Muscle of arm (tissue), 12 donors: Measurements from ENCODE around the gene SYNE1. TPM values are rescaled to one million over a fixed set of nuclear protein-coding genes. Genes with fewer than 3 reads are reported as not detected.
A peak's percentile ranks its signal among the peaks of the same experiment; 100 is the strongest.
"Not testable (repeated sequence)": the region's sequence is repeated elsewhere in the genome, so short reads cannot be mapped to it uniquely, and the experiment has no call there.

Experiments used
- DNase-seq: peaks from one replicate; pipeline ENCODE4 v3.0.0-alpha.2; 2013
- polyA plus RNA-seq, 12 donors: library from polyadenylated mRNA; unstranded; fragments of 120-200 nt; gene quantifications; one replicate each; pipeline ENCODE4 v1.2.1, GENCODE V29; 2013; ENCODE audit not compliant: insufficient read length in 12 of 12

SYNE1 gene
- polyA plus RNA-seq, 12 donors, result 56.3 to 139 (median 100) TPM; not detected in 1

- no peak for DNase-seq
Observed at GRCh38 chr6:152571089-152571488, 66.1 kb downstream of the SYNE1 start.

DNA sequence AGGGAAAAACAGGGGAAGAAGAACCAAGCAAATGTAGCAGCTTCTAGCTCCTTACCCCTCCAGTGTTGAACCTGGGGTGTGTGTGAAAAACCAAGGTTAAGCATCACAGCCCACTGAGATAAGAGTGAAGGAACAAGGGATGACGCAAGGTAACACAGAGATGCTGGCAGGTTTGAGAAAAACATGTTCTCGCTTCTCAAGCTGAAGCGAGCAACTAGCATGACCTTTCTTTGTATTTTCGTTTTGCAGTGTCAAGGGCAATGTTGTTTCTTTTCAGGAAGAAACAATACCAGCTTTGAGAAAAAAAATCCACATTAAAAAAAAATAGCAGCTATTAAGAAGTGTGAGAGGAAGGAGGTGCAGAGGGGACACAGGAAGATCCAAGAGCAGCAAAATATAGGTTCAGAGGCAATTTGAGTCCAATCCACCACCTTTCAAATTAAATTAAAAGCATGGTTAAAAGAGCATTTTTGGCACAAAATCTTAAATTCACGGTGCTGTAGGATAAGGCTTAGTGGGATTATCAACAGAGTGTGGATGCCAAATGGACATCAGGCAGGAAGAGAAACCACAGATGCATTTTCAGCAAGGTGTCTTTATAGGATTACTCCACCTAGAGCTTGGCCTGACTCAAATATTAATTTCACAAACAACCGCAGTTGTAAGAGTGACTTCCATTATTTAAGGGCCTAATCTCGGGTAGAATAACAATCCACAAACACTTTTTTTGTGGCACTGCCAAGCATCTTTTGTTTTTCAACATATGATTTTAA lies 70.9 kb downstream of the SYNE1 start:
- DNase-seq, result no peak

DNA sequence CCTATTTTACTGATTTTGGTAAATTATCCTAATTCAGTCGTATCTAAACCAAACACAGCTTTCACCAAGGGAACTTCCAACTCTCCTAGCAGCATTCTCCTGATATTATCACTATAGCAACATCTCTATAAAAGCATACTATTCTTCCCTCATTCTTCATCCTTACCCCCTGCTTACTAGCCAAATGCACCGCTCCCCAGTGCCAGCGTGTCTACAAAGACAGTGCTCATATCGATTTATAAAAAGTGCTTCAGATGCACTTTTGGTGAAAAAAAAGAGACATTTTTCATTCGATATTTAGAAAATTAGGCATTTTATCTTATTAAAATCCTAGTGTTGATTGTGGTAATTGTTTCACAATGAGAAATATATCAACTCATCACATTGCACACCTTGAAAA lies 74.0 kb downstream of the SYNE1 start:
- DNase-seq, result no peak

GRCh38 chr6:152558798-152559197 lies 78.4 kb downstream of the SYNE1 start:
- DNase-seq, result not testable (repeated sequence)

DNA sequence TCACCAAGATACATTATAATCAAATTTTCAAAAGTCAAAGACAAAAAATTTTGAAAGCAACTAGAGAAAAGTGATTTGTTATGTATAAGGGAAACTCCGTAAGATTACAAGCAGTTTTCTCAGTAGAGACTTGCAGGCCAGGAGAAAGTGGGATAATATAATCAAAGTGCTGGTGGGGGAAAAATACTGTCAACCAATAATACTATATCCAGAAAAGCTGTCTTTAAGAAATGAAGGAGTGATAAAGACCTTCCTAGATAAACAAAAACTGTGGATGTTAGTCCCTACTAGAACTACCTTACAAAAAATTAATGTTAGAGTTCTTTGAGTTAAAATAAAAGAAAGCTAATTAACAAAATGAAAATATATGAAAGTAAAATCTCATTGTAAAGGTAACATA lies 79.7 kb downstream of the SYNE1 start:
- DNase-seq, result no peak

DNA sequence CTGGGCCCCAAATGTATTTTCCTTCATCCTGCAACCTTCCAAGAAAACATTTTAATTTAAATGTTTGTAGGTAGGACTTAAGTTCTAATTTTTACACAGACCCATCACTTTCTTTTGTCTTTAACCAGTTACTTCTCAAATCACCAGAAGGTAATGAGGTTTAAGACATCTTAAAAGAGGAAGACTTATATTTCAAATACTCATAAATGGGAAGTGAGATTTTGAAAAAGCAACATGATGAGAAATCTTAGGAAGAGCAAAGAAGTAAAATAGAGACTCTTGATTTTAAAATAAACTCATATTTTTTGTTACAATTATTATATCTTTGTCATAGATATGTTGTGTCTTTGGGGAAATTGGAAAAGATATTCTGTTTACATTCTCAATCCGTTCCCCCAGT lies 82.3 kb downstream of the SYNE1 start:
- no peak for DNase-seq

DNA sequence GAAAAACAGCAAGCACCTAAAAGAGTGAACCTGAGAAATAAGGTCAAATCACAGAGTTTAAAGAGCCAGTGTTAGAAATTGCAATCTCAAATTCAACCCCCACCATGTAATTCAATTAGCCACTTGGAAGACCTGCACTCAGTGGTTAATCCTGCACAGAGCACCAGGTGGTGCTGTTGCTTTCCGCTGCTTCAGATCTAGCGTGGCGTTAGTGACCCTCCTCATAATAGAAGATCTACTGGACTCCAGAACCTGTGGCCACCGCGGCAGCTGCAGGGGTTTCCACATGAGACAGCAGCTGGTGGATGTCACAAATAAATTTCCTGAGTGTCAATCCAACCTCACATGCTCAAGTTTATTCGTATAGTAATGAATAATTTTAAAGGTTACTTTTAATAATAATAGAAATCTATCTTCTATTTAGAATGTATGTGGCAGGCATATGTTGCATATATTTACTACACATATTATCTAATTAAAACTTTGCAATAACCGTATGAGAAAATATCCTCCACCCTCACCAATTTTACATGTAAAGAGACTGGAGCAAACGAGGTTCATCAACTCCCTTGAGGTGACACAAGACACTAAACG lies 84.4 kb downstream of the SYNE1 start:
- peak; percentile 60 for DNase-seq

DNA sequence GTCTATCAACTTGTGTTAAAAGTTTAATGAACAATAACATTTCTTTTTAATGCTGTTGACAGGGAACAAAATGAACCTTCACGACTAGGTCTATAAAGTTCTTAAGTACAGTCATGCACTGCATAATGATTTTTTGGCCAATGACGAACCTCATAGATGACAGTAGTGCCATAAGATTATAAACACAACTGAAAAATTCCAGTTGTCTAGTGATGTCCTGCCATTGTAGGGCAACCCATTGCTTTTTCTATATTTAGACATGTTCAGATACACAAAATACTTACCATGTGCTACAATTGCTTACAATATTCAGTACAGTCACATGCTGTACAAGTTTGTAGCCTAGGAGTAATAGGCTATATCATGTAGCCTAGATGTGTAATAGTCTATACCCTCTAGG lies 93.6 kb downstream of the SYNE1 start:
- DNase-seq, result no peak

DNA sequence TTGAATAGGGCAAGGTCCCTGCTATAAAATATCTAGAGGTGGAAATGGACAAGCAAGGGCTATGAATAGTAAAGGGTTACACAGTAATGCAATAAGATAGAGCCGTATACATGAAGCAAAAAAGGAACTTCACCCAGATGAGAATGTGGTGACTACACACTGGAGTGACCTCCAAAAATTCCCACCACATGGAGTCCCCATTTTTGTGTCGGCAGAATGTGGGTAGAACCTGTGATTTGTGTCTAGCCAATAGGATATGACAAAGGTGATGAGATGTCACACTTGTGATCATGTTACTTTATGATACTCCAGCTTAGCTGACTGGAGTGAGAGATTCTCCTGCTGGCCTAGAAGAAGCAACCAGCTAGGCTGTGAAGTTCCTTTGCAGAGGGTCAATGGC lies 96.8 kb downstream of the SYNE1 start:
- DNase-seq, result no peak

DNA sequence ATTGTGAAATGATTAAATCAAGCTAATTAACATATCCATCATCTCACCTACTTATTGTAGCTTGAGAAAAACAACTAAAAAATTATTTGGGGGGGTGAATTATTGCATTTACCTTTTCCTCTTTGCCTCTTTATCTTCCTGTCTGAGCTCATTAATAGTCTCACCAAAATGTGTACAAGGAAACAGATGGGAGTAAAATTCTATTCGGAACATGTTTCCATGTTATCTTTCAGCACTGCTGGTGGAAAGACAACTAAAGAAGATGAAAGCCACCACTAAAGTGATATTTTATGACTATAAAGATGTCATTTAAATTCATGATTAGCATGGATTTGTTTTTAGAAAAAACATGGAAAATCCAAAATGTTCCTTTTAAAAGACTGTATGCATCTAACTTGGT lies 102.6 kb downstream of the SYNE1 start:
- DNase-seq, result no peak

DNA sequence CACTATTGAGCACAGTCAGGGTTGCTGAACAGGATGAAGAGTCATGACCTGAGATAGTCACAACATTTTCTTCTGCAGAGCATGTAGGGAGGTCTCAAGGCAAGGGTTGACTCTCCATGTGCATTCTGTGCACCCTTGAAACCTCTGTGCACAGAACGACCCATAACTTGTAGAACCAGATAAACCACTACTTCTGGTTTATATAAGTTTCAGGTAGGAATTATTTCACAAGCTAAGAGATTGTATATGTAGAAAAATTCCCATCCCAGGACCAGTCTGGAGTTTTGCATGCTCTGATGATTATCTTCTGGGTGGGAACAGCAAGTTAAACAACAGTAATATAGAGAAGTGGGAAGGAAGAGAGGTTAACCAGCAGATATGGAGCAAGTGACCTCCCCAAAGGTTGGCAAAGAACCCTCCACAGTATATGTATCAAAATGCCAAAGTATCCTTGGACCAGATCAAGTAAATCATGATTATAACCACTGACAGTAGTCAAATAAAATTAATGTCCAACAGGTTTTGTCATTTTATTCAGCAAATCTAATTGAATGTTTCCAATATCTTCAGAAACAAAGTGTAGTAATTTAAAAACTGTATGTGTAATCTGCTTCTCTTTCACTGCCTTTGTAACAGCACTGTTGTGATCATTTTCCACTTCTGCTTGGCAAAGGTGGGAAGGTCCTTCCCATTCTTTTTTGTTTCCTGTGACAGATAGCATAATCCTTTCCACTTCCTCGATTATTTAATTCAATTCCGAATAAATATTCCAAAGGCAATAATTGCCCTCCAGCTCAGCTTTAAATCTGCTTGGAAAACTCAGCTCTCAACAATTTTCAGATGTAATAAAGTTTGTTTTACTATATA lies 104.4 kb downstream of the SYNE1 start:
- no peak for DNase-seq

DNA sequence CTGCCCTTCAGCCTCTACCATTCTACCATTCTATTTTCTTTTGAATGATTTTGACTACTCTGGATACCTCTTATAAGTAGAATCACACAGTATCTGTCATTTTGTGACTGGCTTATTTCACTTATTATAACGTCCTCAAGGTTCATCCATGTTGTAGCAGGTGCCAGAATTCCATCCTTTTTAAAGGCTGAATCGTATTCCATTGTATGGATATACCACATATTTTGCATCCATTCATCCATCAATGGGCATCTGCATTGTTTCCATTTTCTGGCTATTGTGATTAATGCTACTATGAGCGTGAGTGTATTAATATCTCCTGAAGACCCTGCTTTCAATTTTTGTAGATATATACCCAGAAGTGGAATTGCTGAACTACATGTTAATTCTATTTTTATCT lies 105.5 kb downstream of the SYNE1 start:
- no peak for DNase-seq

DNA sequence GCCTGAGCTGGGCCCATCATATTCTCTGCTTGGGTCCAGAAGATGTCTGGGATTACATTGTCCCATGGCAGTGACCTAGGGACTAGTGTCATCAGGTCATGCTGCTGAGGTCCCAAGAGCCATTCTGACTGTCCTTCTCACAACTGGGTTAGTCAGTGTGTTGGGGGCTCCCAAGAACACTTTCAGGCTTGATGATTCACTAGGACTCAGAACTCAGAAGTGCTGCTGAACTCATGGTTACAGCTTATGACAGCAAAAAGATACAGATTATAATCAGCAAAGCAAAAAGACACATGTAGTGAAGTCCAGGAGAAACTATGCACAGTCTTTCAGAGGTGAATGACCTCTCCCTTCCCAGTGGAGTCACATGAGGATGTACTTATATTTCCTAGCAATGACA lies 107.8 kb downstream of the SYNE1 start:
- DNase-seq, result no peak

- DNase-seq, result not testable (repeated sequence)
Observed at GRCh38 chr6:152514120-152514519, 123.0 kb downstream of the SYNE1 start.

DNA sequence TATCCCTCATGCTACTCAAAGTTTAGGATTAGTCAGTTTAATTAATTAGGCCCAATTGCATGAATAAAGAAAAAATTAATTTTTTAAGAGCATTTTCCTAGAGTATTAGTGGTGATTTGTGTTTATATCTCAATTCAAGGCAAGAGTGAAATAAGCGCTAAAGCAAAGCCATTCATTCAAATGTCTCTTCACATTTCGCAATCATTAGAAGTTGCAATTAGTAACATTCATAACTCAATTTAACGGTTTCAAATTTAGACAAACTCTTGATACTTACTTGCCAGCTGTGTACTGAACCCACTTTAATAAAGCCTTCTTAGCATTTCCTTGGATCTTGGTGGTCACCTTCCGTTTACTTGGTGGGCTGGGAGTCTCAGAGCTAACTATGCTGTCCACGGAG lies 127.2 kb downstream of the SYNE1 start:
- no peak for DNase-seq

- DNase-seq, result no peak
Observed at GRCh38 chr6:152508477-152508876, 128.7 kb downstream of the SYNE1 start.

DNA sequence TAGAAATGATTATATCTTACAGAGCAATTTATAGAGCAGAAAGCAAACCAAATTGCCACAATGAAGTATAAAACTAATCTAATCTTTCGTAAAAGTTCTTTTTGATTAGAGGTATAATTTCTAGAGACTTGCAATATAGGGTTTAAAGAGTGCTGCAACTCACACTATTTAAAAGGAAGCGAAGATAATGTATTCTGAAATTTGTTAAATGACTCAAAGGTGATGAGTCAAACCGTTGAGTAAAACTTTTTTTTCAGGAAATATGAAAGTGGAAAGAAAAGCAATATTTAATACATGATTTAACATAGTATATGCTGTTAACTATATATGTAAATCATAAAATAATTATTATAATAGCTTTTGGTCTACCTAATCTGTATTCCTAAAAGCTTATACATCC lies 133.6 kb downstream of the SYNE1 start:
- DNase-seq, result no peak

DNA sequence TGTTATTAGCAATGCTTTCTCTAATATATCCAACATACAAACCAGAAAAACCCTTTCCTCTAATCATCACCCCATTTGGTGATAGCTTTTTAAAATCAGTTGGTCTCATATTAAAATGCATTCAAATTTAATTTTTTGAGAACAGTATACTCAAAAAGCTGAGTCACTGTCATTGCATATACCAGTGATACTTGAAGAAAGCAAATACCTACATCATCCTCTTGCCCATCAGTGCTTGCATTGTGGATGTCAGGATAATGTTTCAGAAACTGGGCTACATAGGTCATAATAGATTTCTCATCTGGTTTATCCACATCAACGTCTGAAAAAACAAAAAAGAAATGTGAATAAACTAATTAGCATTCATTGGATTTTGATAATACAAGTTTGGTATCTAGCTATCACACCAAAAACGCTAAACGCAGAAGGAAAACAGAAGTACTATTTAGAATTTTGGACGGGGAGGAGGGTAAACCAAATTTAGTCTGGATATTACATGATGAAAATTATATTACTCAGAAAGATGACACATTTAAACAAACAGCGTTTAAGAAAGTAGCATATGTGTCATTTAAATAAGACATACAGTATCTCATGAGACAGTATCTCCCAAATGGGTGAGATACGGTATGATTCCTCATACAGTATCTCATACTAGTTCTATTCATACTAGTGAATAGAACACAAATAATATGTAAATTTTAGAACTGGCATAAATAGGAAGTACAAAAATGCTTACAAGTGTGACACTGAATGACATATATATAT lies 134.6 kb downstream of the SYNE1 start:
- no peak for DNase-seq

GRCh38 chr6:152499931-152500330 lies 137.2 kb downstream of the SYNE1 start:
- DNase-seq, result no peak

- no peak for DNase-seq
Observed at GRCh38 chr6:152496731-152497130, 140.4 kb downstream of the SYNE1 start.

- DNase-seq, result not testable (repeated sequence)
Observed at GRCh38 chr6:152495456-152495855, 141.7 kb downstream of the SYNE1 start.

- not testable (repeated sequence) for DNase-seq
Observed at GRCh38 chr6:152492281-152492680, 144.9 kb downstream of the SYNE1 start.
